Cardiac fibroblast (primary cell): ENCODE results near the gene SMAD5.

Experiments used
- DNase-seq, 2 donors: peaks; one replicate each; pipeline versions ENCODE4 v3.0.0 to v3.0.0-alpha.2; 2010; ENCODE audit warnings: low read depth in 2 of 2
- H3K4me3 ChIP-seq, 2 donors: replicated peaks in 1 of 2; 1 replicate in 1 of 2; 2 replicates in 1 of 2; pipeline ENCODE4 v1.5.1; 2011; ENCODE audit warnings: low read depth in 2 of 2, low read length in 2 of 2, mild to moderate bottlenecking in 2 of 2, moderate library complexity in 1 of 2
- TF ChIP-seq, protein P1 (sequence below): IDR thresholded peaks from one replicate; pipeline ENCODE4 v1.5.1; 2011; ENCODE audit warnings: low read depth, mild to moderate bottlenecking, low read length, inconsistent platforms

The SMAD5 gene

GRCh38 chr5:136222580-136223235, 90.1 kb downstream of the SMAD5 start:
- TF ChIP-seq, protein P1, sequence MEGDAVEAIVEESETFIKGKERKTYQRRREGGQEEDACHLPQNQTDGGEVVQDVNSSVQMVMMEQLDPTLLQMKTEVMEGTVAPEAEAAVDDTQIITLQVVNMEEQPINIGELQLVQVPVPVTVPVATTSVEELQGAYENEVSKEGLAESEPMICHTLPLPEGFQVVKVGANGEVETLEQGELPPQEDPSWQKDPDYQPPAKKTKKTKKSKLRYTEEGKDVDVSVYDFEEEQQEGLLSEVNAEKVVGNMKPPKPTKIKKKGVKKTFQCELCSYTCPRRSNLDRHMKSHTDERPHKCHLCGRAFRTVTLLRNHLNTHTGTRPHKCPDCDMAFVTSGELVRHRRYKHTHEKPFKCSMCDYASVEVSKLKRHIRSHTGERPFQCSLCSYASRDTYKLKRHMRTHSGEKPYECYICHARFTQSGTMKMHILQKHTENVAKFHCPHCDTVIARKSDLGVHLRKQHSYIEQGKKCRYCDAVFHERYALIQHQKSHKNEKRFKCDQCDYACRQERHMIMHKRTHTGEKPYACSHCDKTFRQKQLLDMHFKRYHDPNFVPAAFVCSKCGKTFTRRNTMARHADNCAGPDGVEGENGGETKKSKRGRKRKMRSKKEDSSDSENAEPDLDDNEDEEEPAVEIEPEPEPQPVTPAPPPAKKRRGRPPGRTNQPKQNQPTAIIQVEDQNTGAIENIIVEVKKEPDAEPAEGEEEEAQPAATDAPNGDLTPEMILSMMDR: no peak
- no peak overlapping the region for H3K4me3 ChIP-seq
- no peak for DNase-seq

DNA sequence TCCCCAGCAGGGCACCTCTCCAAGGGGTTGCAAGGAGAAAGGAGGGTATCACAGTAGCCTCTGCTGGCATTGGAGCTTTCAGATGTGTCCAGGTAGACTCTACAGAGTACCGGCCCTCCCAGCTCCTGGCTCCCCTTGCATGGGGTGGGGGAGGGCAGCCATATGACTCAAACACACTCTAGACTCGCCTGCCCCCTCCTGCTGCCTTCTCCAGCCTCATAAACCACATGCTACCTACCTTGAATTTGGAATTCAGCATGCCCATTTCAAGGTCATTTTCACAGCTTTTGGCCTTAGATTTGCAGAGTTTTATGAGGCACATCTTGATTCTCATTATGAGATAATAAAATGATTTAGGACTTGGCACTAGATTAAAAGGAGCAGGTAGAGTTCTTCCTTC, 93.2 kb downstream of the SMAD5 start:
- DNase-seq: no peak
- no peak overlapping the region for H3K4me3 ChIP-seq
- TF ChIP-seq, protein P1: no peak

GRCh38 chr5:136226401-136226800, 93.8 kb downstream of the SMAD5 start:
- TF ChIP-seq, protein P1: no peak
- H3K4me3 ChIP-seq: no peak overlapping the region
- no peak for DNase-seq

GRCh38 chr5:136228136-136228757, 95.6 kb downstream of the SMAD5 start:
- no peak overlapping the region for H3K4me3 ChIP-seq
- DNase-seq: no peak
- TF ChIP-seq, protein P1: no peak

DNA sequence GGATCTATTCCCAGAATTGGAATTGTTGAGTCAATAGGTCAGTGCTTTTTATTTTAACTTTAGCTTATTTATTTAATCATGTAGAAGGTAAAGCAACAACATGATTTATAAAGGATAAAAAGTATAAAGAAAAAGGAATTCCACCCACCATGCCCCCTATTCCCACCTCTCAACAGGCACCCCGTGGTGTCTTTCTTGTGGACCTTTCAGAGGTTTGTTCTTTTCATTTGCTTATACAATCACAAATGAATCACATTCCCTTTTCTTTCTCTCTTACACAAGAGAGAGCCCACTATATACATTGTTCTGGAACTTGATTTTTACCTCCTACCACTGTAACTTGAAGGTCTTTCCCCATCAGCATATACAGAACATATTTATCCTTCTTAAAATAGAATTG, 97.5 kb downstream of the SMAD5 start:
- no peak overlapping the region for H3K4me3 ChIP-seq
- TF ChIP-seq, protein P1: no peak
- DNase-seq: no peak

- H3K4me3 ChIP-seq: no peak overlapping the region
- DNase-seq: no peak
- TF ChIP-seq, protein P1: no peak
Observed at GRCh38 chr5:136232316-136232715, 99.7 kb downstream of the SMAD5 start.
